Pancreas (tissue), 10 donors: ENCODE measurements around the gene NIPA2. TPM values are rescaled to one million over a fixed set of nuclear protein-coding genes. Genes with fewer than 3 reads are reported as not detected.
A peak's percentile ranks its signal among the peaks of the same experiment; 100 is the strongest.

Source experiments
- ATAC-seq, 4 donors: fragments of 200-7000 bp; cut with Tn5 transposase; one replicate each; pipeline versions ENCODE4 v1.8.0 to v1.9.1; 2020; ENCODE audit warnings: mild to moderate bottlenecking in 4 of 4, moderate library complexity in 4 of 4
- DNase-seq, 6 donors: peaks; one replicate each; pipeline ENCODE4 v3.0.0-alpha.2; 2020
- FAIRE-seq: peaks from 2 replicates; lab custom pipeline; 2012; peaks lifted over from hg19 to GRCh38; lab: Jason Lieb, UNC
- H3K27ac ChIP-seq, 4 donors: fragments of 200-600 bp; sonication (generic); 1 replicate in 3 of 4; 2 replicates in 1 of 4; pipeline versions ENCODE4 v1.5.0 to v1.8.0; 2020
- H3K27me3 ChIP-seq, 4 donors: fragments of 200-600 bp; one replicate each; pipeline ENCODE4 v1.8.0; 2021
- H3K36me3 ChIP-seq, 3 donors: fragments of 200-600 bp; sonication (generic) in 1 of 3; one replicate each; pipeline versions ENCODE4 v1.5.0 to v1.8.0; 2020 to 2021
- H3K4me1 ChIP-seq, 3 donors: fragments of 200-600 bp; one replicate each; pipeline ENCODE4 v1.8.0; 2021
- H3K4me3 ChIP-seq, 4 donors: fragments of 200-600 bp; sonication (generic) in 2 of 4; one replicate each; pipeline versions ENCODE4 v1.5.0 to v1.8.0; 2020 to 2021
- H3K9me3 ChIP-seq, 4 donors: fragments of 200-600 bp; one replicate each; pipeline ENCODE4 v1.8.0; 2021
- CTCF ChIP-seq, 4 donors: fragments of 200-600 bp; sonication (generic) in 3 of 4; IDR thresholded peaks; one replicate each; pipeline versions ENCODE4 v1.5.0 to v1.8.0; 2021; ENCODE audit warnings: antibody characterized with exemption in 4 of 4
- WGBS, 2 donors: extraction: QIAGEN DNeasy Blood & Tissue Kit; methylation state at CpG; one replicate each; pipeline ENCODE4 v1.1.7; 2013; 5-methylcytosine and 5-hydroxymethylcytosine counted together
- intact Hi-C, 3 donors: fragments of 100-400 bp; cut with DNase I; formaldehyde crosslinking; loops; one replicate each; pipeline versions ENCODE4 v1.11.1 to v1.14.2; 2022
- polyA plus RNA-seq, 2 donors: library from polyadenylated mRNA; stranded (reverse); fragments of 200-250 nt; gene quantifications; one replicate each; pipeline ENCODE4 v1.2.3, GENCODE V29; 2013
- total RNA-seq, 6 donors: library from RNA; stranded (reverse); fragmentation: NEBNext Ultra II Directional in 4 of 6; extraction: Animal tissue kit (Norgen Biotek cat#: 25700) in 4 of 6; gene quantifications; one replicate each; pipeline versions ENCODE4 v1.2.1 to v1.2.4, GENCODE V29; 2021 to 2023
- donor health status: healthy with polysubstance abuse.
- donor health status: DM: no; HTN: no; CAD: no; lungs with moderate emphysema.
- donor health status: DM: no; HTN: no; CAD: no.
- donor health status: control.
- donor health status: control.
- donor health status: Bipolar disorder and iron deficiency.
- donor health status: DM: yes; HTN: yes; CAD: no.
- donor health status: DM: no; HTN: no; CAD: no.
- donor health status: DM: no; HTN: no; CAD: no.
- donor health status: DM: yes; HTN: yes; CAD: no.

NIPA2 gene
- total and polyA plus RNA-seq, 8 donors, result 4.5 to 24.9 (median 16.6) TPM

GRCh38 chr15:22870865-22871264 is 32.4 kb downstream of the NIPA2 start:
- Histone ChIP-seq H3K27ac (no peak overlapping the region), H3K36me3 (peaks cover 0 to 87% (median 22%) of the 10 kb centered on the region in 3 donors), H3K4me1 (no peaks in the 10 kb centered on the region), H3K27me3 (no peaks in the 10 kb centered on the region), H3K4me3 (no peak overlapping the region), H3K9me3 (no peaks in the 10 kb centered on the region)
- DNase-seq (no peak), FAIRE-seq (no peak), ATAC-seq (no peak)
- TF ChIP-seq CTCF (IDR thresholded peaks at IDR 0.05), result no peak
- intact Hi-C loops, result no loop called here
- 97% methylated on average over 11 of the region's 11 CpGs for WGBS, 2 donors

- Histone ChIP-seq H3K4me3 (no peak overlapping the region), H3K36me3 (peaks cover 0 to 81% (median 22%) of the 10 kb centered on the region in 3 donors), H3K27me3 (no peaks in the 10 kb centered on the region), H3K4me1 (no peaks in the 10 kb centered on the region), H3K9me3 (no peaks in the 10 kb centered on the region), H3K27ac (no peak overlapping the region)
- no peak for FAIRE-seq
- DNase-seq, result no peak
- no peak for TF ChIP-seq CTCF (IDR thresholded peaks at IDR 0.05)
- intact Hi-C loops, result no loop called here
- peak in 1 of 4 donors; percentile 13 for ATAC-seq
- WGBS, 2 donors, result 95 to 96% methylated on average over 6 of the region's 6 CpGs
These were observed 33.1 kb downstream of the NIPA2 start for GRCh38 chr15:22871481-22872086.

- ATAC-seq (no peak), DNase-seq (peak in 1 of 6 donors; percentile 35), FAIRE-seq (no peak)
- Histone ChIP-seq H3K4me1 (no peaks in the 10 kb centered on the region), H3K4me3 (no peak overlapping the region), H3K9me3 (no peaks in the 10 kb centered on the region), H3K27me3 (no peaks in the 10 kb centered on the region), H3K36me3 (peaks cover 0 to 81% (median 18%) of the 10 kb centered on the region in 3 donors), H3K27ac (no peak overlapping the region)
- intact Hi-C loops, result no loop called here
- WGBS, 2 donors, result 87 to 88% methylated on average over 17 of the region's 17 CpGs
- no peak for TF ChIP-seq CTCF (IDR thresholded peaks at IDR 0.05)
These were observed 34.7 kb downstream of the NIPA2 start for GRCh38 chr15:22872936-22873701.

GRCh38 chr15:22873841-22874240 is 35.4 kb downstream of the NIPA2 start:
- intact Hi-C loops, result no loop called here
- 96 to 97% methylated on average over 9 of the region's 9 CpGs for WGBS, 2 donors
- Histone ChIP-seq H3K27ac (no peak overlapping the region), H3K27me3 (no peaks in the 10 kb centered on the region), H3K4me1 (no peaks in the 10 kb centered on the region), H3K4me3 (no peak overlapping the region), H3K9me3 (no peaks in the 10 kb centered on the region), H3K36me3 (peaks cover 0 to 85% (median 18%) of the 10 kb centered on the region in 3 donors)
- FAIRE-seq (no peak), ATAC-seq (no peak), DNase-seq (no peak)
- TF ChIP-seq CTCF (IDR thresholded peaks at IDR 0.05), result no peak

- ATAC-seq, result no peak
- H3K9me3 ChIP-seq, result no peaks in the 10 kb centered on the region
- H3K27ac ChIP-seq, result no peak overlapping the region
- H3K36me3 ChIP-seq, result peaks cover 0 to 81% (median 18%) of the 10 kb centered on the region in 3 donors
- peak in 1 of 6 donors; percentile 38 for DNase-seq
- H3K4me1 ChIP-seq, result no peaks in the 10 kb centered on the region
- TF ChIP-seq CTCF (IDR thresholded peaks at IDR 0.05), result no peak
- no peak for FAIRE-seq
- intact Hi-C loops, result no loop called here
- 95 to 98% methylated on average over 8 of the region's 8 CpGs for WGBS, 2 donors
- no peak overlapping the region for H3K4me3 ChIP-seq
- no peaks in the 10 kb centered on the region for H3K27me3 ChIP-seq
These were observed 35.8 kb downstream of the NIPA2 start for GRCh38 chr15:22874256-22874655.
